ENCODE data around the gene PKN2. TPM values are rescaled to one million over a fixed set of nuclear protein-coding genes. Genes with fewer than 3 reads are reported as not detected.
"Not testable (repeated sequence)": the region's sequence is repeated elsewhere in the genome, so short reads cannot be mapped to it uniquely, and the experiment has no call there.

Gene PKN2
- total RNA-seq, 1 donor from 2014 or later = 72.8 TPM

- H3K4me1 Mint-ChIP-seq (ENCODE audit: low read depth) = peaks cover 4% of the 10 kb centered on the region
- TF ChIP-seq, protein P1, sequence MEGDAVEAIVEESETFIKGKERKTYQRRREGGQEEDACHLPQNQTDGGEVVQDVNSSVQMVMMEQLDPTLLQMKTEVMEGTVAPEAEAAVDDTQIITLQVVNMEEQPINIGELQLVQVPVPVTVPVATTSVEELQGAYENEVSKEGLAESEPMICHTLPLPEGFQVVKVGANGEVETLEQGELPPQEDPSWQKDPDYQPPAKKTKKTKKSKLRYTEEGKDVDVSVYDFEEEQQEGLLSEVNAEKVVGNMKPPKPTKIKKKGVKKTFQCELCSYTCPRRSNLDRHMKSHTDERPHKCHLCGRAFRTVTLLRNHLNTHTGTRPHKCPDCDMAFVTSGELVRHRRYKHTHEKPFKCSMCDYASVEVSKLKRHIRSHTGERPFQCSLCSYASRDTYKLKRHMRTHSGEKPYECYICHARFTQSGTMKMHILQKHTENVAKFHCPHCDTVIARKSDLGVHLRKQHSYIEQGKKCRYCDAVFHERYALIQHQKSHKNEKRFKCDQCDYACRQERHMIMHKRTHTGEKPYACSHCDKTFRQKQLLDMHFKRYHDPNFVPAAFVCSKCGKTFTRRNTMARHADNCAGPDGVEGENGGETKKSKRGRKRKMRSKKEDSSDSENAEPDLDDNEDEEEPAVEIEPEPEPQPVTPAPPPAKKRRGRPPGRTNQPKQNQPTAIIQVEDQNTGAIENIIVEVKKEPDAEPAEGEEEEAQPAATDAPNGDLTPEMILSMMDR (IDR thresholded peaks at IDR 0.05; ENCODE audit: unreplicated experiment) = peak; percentile 77
Measured at GRCh38 chr1:88877382-88877825, 193.3 kb downstream of the PKN2 start.

DNA sequence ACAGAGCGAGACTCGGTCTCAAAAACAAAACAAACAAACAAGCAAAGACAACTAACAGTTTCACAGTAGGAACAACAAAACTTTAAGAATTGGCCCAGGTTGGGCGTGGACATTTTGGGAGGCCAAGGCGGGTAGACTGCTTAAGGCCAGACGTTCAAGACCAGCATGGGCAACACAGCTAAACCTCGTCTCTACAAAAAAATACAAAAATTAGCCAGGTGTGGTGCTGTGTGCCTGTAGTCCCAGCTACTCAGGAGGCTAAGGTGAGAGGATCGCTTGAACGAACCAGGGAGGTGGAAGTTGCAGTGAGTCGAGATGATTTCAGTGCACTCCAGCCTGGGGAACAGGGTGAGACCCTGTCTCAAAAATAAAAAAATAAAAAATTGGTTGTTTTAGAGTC, 193.8 kb downstream of the PKN2 start:
- no peaks in the 10 kb centered on the region for H3K9me3 Mint-ChIP-seq (ENCODE audit: low read depth)
- TF ChIP-seq, protein P1 (IDR thresholded peaks at IDR 0.05; ENCODE audit: unreplicated experiment) = no peak
- H3K27ac Mint-ChIP-seq = peak overlapping the region; percentile 85
- H3K4me3 Mint-ChIP-seq (ENCODE audit: low read depth) = no peak overlapping the region
- peaks cover 4% of the 10 kb centered on the region for H3K4me1 Mint-ChIP-seq (ENCODE audit: low read depth)
- DNase-seq (ENCODE audit: low spot score, unreplicated experiment) = no peak
- no peaks in the 10 kb centered on the region for H3K36me3 Mint-ChIP-seq (ENCODE audit: insufficient read depth)
- no peaks in the 10 kb centered on the region for H3K27me3 Mint-ChIP-seq

More at GRCh38 chr1:88877382-88877825, 193.3 kb downstream of the PKN2 start:
- H3K36me3 Mint-ChIP-seq (ENCODE audit: insufficient read depth) = peaks cover 3% of the 10 kb centered on the region
- H3K27ac Mint-ChIP-seq = peak overlapping the region; percentile 85
- H3K4me3 Mint-ChIP-seq (ENCODE audit: low read depth) = no peak overlapping the region
- no peaks in the 10 kb centered on the region for H3K9me3 Mint-ChIP-seq (ENCODE audit: low read depth)
- no peak for DNase-seq (ENCODE audit: low spot score, unreplicated experiment)
- H3K27me3 Mint-ChIP-seq = no peaks in the 10 kb centered on the region

- DNase-seq (ENCODE audit: low spot score, unreplicated experiment) = no peak
- peaks cover 5% of the 10 kb centered on the region for H3K4me1 Mint-ChIP-seq (ENCODE audit: low read depth)
- TF ChIP-seq, protein P1 (IDR thresholded peaks at IDR 0.05; ENCODE audit: unreplicated experiment) = no peak
- H3K27me3 Mint-ChIP-seq = no peaks in the 10 kb centered on the region
- H3K27ac Mint-ChIP-seq = no peak overlapping the region
- no peaks in the 10 kb centered on the region for H3K9me3 Mint-ChIP-seq (ENCODE audit: low read depth)
- H3K4me3 Mint-ChIP-seq (ENCODE audit: low read depth) = no peak overlapping the region
- peaks cover under 1% of the 10 kb centered on the region for H3K36me3 Mint-ChIP-seq (ENCODE audit: insufficient read depth)
Measured at GRCh38 chr1:88878731-88879130, 194.7 kb downstream of the PKN2 start.

- not testable (repeated sequence) for H3K36me3 Mint-ChIP-seq (ENCODE audit: insufficient read depth); H3K27ac Mint-ChIP-seq; H3K9me3 Mint-ChIP-seq (ENCODE audit: low read depth); H3K4me1 Mint-ChIP-seq (ENCODE audit: low read depth); H3K27me3 Mint-ChIP-seq; H3K4me3 Mint-ChIP-seq (ENCODE audit: low read depth); DNase-seq (ENCODE audit: low spot score, unreplicated experiment)
Measured at GRCh38 chr1:88880717-88881116, 196.6 kb downstream of the PKN2 start.

- H3K4me1 Mint-ChIP-seq (ENCODE audit: low read depth) = peaks cover 2% of the 10 kb centered on the region
- no peak for DNase-seq (ENCODE audit: low spot score, unreplicated experiment)
- TF ChIP-seq, protein P1 (IDR thresholded peaks at IDR 0.05; ENCODE audit: unreplicated experiment) = no peak
- H3K27me3 Mint-ChIP-seq = no peaks in the 10 kb centered on the region
- no peak overlapping the region for H3K4me3 Mint-ChIP-seq (ENCODE audit: low read depth)
- H3K9me3 Mint-ChIP-seq (ENCODE audit: low read depth) = no peaks in the 10 kb centered on the region
- H3K27ac Mint-ChIP-seq = no peak overlapping the region
- H3K36me3 Mint-ChIP-seq (ENCODE audit: insufficient read depth) = peaks cover 10% of the 10 kb centered on the region
Measured at GRCh38 chr1:88883156-88883555, 199.1 kb downstream of the PKN2 start.

Other genes starting within 250 kb of the PKN2 start
- gene GTF2B, start 207.3 kb downstream of the PKN2 start, total RNA-seq = 26.3 and 27.4 TPM in 2 replicates